D721Med (cell line): ENCODE results near the gene VPS13A.
"Not testable (repeated sequence)": the region's sequence is repeated elsewhere in the genome, so short reads cannot be mapped to it uniquely, and the experiment has no call there.

Source experiments
- DNase-seq: peaks from one replicate; pipeline ENCODE4 v3.0.0; 2011; ENCODE audit warnings: low spot score; ENCODE audit not compliant: insufficient read length
- FAIRE-seq: peaks from 2 replicates; lab custom pipeline; 2011; peaks lifted over from hg19 to GRCh38; lab: Jason Lieb, UNC
- TF ChIP-seq, protein P1 (sequence below): IDR thresholded peaks from 2 replicates; pipeline ENCODE4 v1.5.1; 2012; ENCODE audit warnings: mild to moderate bottlenecking, control low read depth; ENCODE audit not compliant: insufficient read depth; ENCODE audit errors: missing control alignments

The VPS13A gene

DNA sequence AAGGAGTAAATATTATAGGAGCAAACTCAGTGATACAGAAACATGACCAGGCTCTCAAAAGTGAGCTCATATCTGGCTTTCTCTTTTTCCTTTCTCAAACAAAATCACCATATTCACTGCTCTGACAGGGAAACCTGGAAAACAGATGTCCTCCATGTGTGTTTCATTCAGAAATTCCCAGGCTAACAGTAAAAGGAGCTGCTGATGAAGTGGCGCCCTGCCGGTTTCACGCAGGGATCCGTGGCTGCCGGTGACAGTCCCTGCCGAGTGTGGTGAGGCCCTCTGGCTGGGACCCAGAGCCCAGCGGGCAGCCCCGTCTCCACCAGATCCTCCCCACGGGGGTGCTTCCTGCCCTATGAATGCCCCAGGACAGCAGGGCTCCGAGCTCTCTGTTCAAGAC is 262.7 kb downstream of the VPS13A start:
- no peak for FAIRE-seq
- DNase-seq, result no peak
- TF ChIP-seq, protein P1, sequence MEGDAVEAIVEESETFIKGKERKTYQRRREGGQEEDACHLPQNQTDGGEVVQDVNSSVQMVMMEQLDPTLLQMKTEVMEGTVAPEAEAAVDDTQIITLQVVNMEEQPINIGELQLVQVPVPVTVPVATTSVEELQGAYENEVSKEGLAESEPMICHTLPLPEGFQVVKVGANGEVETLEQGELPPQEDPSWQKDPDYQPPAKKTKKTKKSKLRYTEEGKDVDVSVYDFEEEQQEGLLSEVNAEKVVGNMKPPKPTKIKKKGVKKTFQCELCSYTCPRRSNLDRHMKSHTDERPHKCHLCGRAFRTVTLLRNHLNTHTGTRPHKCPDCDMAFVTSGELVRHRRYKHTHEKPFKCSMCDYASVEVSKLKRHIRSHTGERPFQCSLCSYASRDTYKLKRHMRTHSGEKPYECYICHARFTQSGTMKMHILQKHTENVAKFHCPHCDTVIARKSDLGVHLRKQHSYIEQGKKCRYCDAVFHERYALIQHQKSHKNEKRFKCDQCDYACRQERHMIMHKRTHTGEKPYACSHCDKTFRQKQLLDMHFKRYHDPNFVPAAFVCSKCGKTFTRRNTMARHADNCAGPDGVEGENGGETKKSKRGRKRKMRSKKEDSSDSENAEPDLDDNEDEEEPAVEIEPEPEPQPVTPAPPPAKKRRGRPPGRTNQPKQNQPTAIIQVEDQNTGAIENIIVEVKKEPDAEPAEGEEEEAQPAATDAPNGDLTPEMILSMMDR, result no peak

DNA sequence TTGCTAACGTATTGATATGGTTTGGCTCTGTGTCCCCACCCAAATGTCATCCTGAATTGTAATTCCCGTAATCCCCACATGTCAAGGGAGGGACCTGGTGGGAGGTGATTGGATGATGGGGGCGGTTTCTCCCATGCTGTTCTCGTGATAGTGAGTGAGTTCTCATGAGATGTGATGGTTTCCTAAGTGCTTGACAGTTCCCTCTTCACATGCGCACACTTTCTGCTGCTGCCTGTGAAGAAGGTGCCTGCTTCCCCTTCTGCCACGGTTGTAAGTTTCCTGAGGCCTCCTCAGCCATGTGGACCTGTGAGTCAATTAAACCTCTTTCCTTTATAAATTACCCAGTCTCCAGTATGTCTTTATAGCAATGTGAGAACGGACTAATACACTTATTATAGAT is 263.8 kb downstream of the VPS13A start:
- not testable (repeated sequence) for FAIRE-seq, DNase-seq

DNA sequence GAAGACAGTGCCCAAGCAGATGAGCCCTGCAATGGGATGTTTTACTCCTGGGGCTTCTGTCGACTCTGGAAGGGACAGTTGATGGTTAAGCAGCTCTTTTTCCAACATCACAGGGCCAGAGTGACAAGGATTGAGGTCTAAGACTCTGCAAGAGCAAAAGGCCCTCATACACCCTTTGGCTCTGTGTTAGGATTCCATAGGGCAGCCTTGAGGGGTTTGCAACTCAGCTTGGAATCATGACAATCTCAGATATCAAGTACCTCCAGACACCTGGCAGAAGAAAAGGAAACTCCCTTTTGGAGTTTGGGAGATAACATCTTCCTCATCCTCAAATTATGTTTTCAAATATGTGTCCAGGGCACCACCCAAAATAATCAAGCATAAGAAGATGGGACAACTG is 265.1 kb downstream of the VPS13A start:
- TF ChIP-seq, protein P1, result no peak
- DNase-seq (no peak), FAIRE-seq (no peak)

DNA sequence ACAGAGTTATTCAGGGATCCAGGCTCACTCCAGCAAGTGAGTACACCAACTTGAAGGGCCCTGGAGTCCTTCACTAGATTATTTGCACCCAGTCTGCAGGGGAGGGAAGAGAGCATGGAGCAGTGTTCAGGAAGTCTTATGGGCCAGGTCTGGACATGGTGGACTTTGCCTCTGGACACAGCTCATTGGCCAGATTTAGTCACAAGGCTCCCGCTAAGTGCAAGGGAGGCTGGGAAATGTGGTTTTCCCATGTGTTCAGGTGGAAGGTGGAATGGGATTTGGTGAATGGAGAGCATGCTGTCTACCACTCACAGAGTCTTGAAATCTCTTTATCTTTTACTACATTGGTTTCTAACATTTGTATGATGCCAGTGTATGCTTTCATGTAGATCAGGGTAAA is 270.3 kb downstream of the VPS13A start:
- FAIRE-seq, result no peak

DNA sequence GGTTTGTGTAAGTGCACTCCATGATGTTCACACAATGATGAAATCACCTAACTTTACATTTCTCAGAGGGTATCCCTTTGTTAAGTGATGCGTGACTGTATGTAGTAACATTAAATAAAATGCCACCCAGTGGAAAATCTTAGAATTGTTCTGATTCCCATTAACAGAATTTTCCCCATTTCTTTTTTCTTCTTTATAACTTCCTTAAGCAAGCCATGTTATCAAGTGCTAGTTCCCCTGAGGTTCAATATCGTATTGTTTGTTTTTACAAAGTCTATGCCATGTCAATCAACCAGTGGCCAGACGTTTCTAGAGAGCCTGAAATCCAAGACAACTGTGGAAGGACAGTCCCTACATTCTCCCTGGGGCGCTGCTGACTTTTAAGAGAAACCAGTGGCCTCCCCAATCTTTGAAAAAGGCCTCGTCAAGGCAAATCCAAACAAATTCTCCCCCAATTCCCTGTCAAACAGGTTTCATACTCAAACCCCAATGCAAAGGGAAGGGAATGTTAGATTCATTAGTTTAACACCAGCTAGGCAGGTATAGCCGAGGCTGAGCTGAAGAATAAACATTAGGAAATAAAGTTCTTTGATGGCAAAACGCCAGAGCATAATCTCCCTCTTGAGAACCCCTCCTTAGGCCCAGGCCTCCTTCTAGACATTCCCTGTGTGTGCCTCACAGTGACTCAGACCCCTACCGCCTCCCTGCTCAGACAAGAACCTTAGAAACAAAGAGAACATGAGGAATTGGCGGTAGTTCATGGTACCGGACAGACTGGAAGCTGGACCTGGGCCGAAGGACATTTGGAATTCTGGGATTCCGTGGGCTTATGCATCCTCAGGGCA is 272.1 kb downstream of the VPS13A start:
- DNase-seq (no peak), FAIRE-seq (no peak)
- TF ChIP-seq, protein P1, result no peak

More for the DNA sequence above, 270.3 kb downstream of the VPS13A start:
- TF ChIP-seq, protein P1, result no peak
- DNase-seq, result no peak

DNA sequence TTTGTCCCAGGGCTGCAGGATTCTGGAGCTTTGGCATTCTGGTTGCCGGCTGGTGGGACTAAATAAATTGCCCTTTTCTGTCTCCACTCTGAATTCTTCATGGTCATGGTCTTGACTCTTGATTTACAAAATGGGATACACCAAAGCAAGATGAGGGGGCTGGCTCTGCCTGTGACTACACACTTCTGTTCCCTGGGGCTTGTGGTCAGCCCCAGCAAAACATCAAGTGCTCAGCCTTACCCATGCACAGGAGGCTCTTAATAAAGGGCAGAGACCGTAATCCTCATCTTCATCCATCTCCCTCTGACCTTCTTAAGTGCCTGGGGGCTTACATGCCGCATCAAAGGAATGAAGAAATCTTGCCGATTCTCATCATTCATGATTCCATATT is 272.7 kb downstream of the VPS13A start:
- no peak for DNase-seq
- TF ChIP-seq, protein P1, result no peak
- FAIRE-seq, result no peak

DNA sequence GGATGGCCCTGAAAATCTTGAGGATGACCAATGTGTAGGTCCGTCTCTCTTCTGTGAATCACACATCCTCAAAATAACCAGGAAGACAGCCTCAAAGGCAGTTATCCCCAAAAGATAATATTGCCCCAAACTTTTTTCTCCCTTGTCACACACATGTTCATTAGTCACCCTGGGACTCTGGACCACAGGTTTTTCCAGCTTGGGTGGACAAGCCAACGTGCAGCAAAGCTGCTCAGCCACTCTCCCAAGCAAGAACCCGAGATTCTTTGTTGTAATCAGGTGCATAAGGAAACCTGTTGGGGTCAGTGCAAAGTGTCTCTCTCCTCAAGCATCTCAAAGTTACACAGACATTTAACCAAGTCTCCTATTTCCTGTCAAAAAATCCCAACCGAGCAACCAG is 274.2 kb downstream of the VPS13A start:
- DNase-seq, result no peak
- TF ChIP-seq, protein P1, result no peak
- FAIRE-seq, result no peak
